Stimulated activated CD4-positive, alpha-beta T cell treated with anti-CD3 and anti-CD28 coated beads, Interleukin-12 subunit alpha, Interleukin-12 subunit beta, amount 100 ng/mL, for 24 hours (primary cell): ENCODE measurements around the gene DEXI.

Experiments
- DNase-seq, 2 experiments: peaks; one replicate each; pipeline ENCODE4 v3.0.0-alpha.2; 2020; ENCODE audit warnings: low read depth in 2 of 2

Gene DEXI

GRCh38 chr16:10942352-10943063 is at the start of gene DEXI:
Gene DEXI, minus strand, starts transcription at chr16:10942468. Its CDS starts 463 bp downstream, at chr16:10942005.
- peak; percentile 91 for DNase-seq

GRCh38 chr16:10990378-10990777 is 48.1 kb upstream of the DEXI start:
- DNase-seq: no peak

DNA sequence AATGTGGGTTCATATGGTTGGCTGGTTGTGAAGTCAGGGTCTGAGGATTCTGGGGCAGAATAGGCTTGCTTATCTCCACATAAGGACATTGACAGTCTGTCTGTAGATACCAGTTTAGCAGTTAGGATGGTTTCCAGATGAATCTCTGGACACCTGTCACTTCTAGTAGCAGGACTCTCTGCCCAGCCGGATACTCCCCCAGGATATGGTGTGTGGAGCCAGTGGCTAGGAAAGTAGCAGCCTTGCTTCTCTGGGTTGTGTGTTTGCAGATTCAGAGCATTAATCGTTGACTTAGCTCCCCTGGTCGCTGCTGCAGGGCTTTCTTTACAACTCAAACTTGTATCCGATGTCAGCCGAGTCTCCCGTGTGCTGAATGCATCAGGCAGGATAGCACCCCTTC is 47.3 kb upstream of the DEXI start:
- DNase-seq: no peak

GRCh38 chr16:10988879-10989278 is 46.6 kb upstream of the DEXI start:
- DNase-seq: no peak

GRCh38 chr16:10988164-10988803 is 46.0 kb upstream of the DEXI start:
- DNase-seq: peak; percentile 55 to 83

DNA sequence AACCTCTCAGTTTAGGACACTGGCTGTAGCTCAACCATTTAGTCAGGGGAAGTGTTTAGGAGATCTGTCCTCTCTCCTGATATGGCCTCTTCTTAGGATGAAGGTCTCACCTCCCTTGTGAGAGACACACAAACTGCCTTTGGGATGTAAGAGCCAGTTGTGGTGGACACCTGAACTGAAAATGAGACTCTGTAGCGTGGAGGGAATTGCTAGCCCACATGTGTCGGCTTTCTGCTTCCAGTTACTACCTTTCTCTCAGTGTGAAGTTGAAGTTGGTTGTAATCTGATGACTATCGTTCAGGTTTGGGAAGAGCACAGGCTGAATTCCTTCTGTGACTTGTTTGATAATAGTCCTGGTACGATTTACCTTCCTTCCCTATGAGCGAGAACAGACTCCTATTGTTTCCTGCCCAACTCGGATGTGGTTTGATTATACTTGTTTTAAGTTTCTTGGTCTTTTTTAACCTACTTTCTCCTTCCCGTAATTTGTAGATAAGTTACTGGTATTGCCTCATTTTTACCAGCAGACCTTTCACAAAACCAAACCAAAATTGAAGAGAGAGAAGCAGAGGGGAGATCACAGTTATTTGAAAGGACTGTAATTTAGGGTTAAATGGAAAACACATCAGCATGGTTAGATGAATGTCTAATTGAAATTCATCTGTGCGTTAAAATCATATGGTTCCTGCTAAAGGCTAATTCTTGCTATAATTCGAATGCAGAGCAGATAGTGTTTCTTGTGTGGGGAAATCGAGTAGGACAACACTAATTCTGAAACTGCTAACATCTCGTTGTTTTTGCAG is 45.3 kb upstream of the DEXI start:
- no peak for DNase-seq

- DNase-seq: no peak
Measured at GRCh38 chr16:10984509-10984908, 42.2 kb upstream of the DEXI start.

GRCh38 chr16:10983159-10983558 is 40.9 kb upstream of the DEXI start:
- DNase-seq: no peak

GRCh38 chr16:10982465-10983150 is 40.3 kb upstream of the DEXI start:
- no peak for DNase-seq

DNA sequence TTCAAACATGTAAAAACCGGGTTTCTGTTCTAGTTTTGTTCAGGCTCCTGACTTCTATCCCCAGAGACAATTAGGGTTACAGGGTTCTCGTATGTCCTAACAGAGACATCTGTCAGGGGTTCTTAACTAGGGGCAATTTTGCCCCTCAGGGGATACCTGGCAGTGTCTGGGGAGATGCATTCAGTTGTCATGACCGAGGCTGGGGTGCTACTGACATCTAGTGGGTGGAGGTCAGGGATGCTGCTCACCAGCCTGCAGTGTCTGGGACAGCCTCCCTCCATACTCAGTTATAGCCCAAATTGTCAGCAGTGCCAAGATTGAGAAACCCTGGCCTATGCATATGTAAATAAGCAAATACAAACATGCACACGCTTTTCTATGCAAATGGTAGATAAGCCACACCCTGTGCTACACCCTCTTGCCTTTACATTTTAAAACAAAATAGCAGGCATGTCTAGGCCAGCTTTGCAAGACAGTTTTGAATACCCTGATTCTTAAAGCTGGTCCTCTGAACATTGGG is 39.5 kb upstream of the DEXI start:
- no peak for DNase-seq

- no peak for DNase-seq
Measured at GRCh38 chr16:10980813-10981212, 38.5 kb upstream of the DEXI start.

DNA sequence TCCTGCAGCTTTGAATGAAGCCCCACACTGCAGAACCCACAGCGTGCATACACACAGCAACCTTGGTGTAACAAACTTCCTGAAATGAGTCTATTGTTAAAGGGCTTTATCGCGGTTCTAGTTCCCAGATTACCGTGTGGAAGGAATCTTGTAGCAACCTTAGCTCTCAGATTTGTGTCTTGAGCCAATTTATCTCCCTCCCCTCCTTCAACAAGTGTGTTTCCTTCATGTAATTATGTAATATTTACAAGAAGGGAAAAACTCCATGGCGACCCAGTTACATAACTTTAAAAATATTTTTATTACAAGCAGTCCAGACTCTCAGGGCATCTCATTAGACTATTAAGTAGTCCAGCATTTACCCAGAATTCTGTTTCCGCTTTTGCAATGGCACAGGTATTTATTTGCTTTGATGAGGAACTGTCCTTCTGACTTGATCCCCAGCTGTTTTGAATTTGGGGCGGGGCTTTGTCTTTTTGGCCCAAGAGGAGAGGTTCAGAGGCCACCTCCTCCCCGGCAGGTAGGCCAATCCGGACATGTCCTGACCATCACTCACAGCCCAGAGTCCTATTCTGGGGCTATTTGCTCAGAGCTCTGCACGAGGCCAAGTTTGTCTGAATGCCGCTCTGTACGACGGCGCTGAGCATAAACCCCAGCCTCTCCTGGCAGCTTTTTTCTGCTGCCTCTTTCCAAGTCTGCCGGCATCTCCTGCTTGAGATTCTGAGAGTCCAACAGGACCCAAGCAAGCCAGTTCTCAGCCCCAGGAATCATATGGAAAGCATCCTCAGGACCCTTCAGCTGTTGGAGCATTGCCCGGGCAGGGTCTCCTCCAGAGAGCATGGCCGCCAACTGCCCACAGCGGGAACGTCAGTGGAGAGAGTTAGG is 37.7 kb upstream of the DEXI start:
- DNase-seq: no peak

GRCh38 chr16:10978871-10979446 is 36.7 kb upstream of the DEXI start:
- no peak for DNase-seq

- DNase-seq: no peak
Measured at GRCh38 chr16:10978124-10978523, 35.9 kb upstream of the DEXI start.

DNA sequence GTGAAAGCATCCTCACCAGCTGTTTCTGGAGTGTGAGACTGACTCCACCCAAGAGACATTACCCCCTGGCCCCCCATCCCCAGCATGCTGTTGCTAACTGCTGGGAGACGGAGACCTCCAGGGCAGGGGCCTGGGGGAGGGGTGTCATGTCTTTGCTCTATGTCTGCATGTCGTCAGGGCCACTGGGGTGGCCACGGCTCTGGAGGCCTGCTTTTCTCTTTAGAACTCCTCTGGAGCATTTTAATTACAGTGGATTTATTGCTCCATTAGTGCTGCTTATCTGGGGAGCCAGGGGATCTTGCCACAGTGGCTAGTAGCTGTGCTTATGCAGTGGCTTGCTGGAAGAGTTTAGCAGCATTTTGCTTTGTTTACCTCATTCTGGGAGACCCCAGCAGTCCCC is 34.4 kb upstream of the DEXI start:
- DNase-seq: no peak

- no peak for DNase-seq
Measured at GRCh38 chr16:10972819-10973464, 30.7 kb upstream of the DEXI start.

GRCh38 chr16:10972108-10972818 is 30.0 kb upstream of the DEXI start:
- no peak for DNase-seq

DNA sequence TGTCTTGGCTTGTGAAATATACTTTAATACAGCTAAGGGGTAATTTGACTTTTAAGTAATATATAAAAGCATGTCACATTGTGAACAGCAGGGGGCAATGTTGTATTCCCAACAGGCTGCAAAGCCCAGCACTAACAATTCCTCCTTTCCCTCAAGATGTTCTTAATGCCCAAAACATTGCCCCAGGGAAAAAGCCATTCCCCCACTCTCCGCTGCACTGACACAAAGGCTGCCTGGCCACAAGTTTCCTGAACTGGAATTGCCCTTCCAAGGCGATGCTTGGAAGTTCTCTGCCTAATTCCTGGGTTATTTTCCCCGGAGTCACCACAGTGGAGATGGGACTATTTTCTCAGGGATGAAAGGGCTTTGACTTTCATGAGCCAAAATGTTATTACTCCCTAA is 29.3 kb upstream of the DEXI start:
- no peak for DNase-seq

DNA sequence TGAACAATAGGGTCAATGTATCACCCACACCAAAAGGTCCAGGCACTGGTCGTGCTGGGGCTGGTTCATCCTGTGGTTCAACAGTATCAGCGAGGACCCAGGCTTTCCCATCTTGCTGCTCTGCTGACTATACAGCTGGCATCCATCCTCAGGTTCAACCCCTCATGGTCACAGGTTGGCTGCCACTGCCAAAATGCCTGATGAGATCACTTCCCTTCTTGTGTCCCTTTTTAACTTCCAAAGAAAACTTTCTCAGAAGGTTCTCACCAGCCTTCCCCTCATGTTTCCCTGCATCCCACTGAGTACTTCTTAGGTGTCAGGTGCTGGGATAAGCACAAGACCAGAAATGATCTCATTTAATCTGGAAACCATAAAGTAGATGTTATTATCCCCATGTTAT is 27.8 kb upstream of the DEXI start:
- no peak for DNase-seq
